A549 (cell line): ENCODE data around the gene DCD. TPM values are rescaled to one million over a fixed set of nuclear protein-coding genes. Genes with fewer than 3 reads are reported as not detected.

Experiments used
- ATAC-seq, 2 experiments: fragments of 200-7000 bp in 1 of 2; fragments of >200 bp in 1 of 2; cut with Nextera tagmentation in 1 of 2; cut with Tn5 transposase in 1 of 2; 3 replicates each; pipeline versions ENCODE4 v1.8.0 to v1.9.1; 2018 to 2020; ENCODE audit warnings: mild to moderate bottlenecking in 1 of 2, moderate library complexity in 1 of 2
- CTCF ChIA-PET: fragments of 300-600 bp; sonication (Branson Sonifier 250); formaldehyde crosslinking; extraction: SDS; loops from one replicate; lab custom pipeline; 2021; ENCODE audit warnings: antibody characterized with exemption, inconsistent platforms; lab: Yijun Ruan, JAX
- POLR2A ChIA-PET: fragments of 350-600 bp; formaldehyde crosslinking; extraction: SDS; loops from one replicate; lab custom pipeline; 2021; ENCODE audit warnings: antibody characterized with exemption, inconsistent platforms; lab: Yijun Ruan, JAX
- DNase-seq, 2 experiments: peaks; one replicate each; pipeline versions ENCODE4 v3.0.0 to v3.0.0-alpha.2; 2011 to 2016; ENCODE audit warnings: low read depth in 1 of 2, low spot score in 1 of 2
- FAIRE-seq: peaks from 2 replicates; lab custom pipeline; 2011; peaks lifted over from hg19 to GRCh38; lab: Jason Lieb, UNC
- H3K27ac ChIP-seq, 2 experiments: fragments of >200 bp; sonication (Bioruptor Twin); formaldehyde crosslinking; 3 replicates each; pipeline ENCODE4 v1.5.1; 2016 to 2017
- H3K4me1 ChIP-seq: fragments of >200 bp; sonication (Bioruptor Twin); formaldehyde crosslinking; 3 replicates; pipeline ENCODE4 v1.6.1; 2016
- H3K4me2 ChIP-seq: fragments of >200 bp; sonication (Bioruptor Twin); formaldehyde crosslinking; 3 replicates; pipeline ENCODE4 v1.6.1; 2016
- H3K4me3 ChIP-seq: fragments of >200 bp; sonication (Bioruptor Twin); formaldehyde crosslinking; 3 replicates; pipeline ENCODE4 v1.5.1; 2016
- H3K9me3 ChIP-seq: fragments of >200 bp; sonication (Bioruptor Twin); formaldehyde crosslinking; 3 replicates; pipeline ENCODE4 v1.6.1; 2016
- CHD2 ChIP-seq: fragments of 150-350 bp; IDR thresholded peaks from 2 replicates; pipeline ENCODE4 v1.6.1; 2014; ENCODE audit warnings: low read length; ENCODE audit not compliant: partially characterized antibody
- CHD4 ChIP-seq: fragments of 200-600 bp; sonication (generic); IDR thresholded peaks from 2 replicates; pipeline ENCODE4 v1.6.1; 2016; ENCODE audit warnings: antibody characterized with exemption, mild to moderate bottlenecking, borderline replicate concordance
- FOSB ChIP-seq: fragments of 250-450 bp; sonication (Bioruptor Pico); IDR thresholded peaks from 2 replicates; pipeline ENCODE4 v1.5.0; 2020; ENCODE audit warnings: mild to moderate bottlenecking, moderate library complexity
- FOSL2 ChIP-seq, 2 experiments: fragments of 450-650 bp in 1 of 2; fragments of >200 bp in 1 of 2; sonication (Bioruptor Twin) in 1 of 2; formaldehyde crosslinking; IDR thresholded peaks; 2 replicates each; pipeline versions ENCODE4 v1.5.0 to v1.6.1; 2016 to 2020; ENCODE audit warnings: mild to moderate bottlenecking in 1 of 2, moderate library complexity in 1 of 2
- GATA3 ChIP-seq: IDR thresholded peaks from 2 replicates; pipeline ENCODE4 v1.6.1; 2012; ENCODE audit warnings: borderline replicate concordance
- HEYL ChIP-seq: fragments of 250-450 bp; sonication (Bioruptor Pico); IDR thresholded peaks from 2 replicates; pipeline ENCODE4 v1.8.0; 2021; ENCODE audit warnings: mild to moderate bottlenecking, moderate library complexity
- HMGXB4 ChIP-seq: fragments of 250-450 bp; sonication (Bioruptor Pico); IDR thresholded peaks from 2 replicates; pipeline ENCODE4 v1.5.0; 2021; ENCODE audit warnings: mild to moderate bottlenecking, moderate library complexity, borderline replicate concordance
- HOXA7 ChIP-seq: fragments of 250-450 bp; sonication (Bioruptor Pico); IDR thresholded peaks from 2 replicates; pipeline ENCODE4 v1.5.0; 2020; ENCODE audit warnings: mild to moderate bottlenecking, moderate library complexity
- JUN ChIP-seq, 2 experiments: fragments of >200 bp; sonication (Bioruptor Twin); formaldehyde crosslinking; IDR thresholded peaks; 2 replicates in 1 of 2; 3 replicates in 1 of 2; pipeline ENCODE4 v1.6.1; 2016 to 2017
- MYC ChIP-seq: IDR thresholded peaks from 2 replicates; pipeline ENCODE4 v1.6.1; 2012; ENCODE audit warnings: mild to moderate bottlenecking, inconsistent platforms, low read length, improper control_type of control experiment, borderline replicate concordance
- NFE2L2 ChIP-seq: fragments of 150-350 bp; conservative IDR thresholded peaks from 2 replicates; pipeline ENCODE4 v1.6.1; 2014; ENCODE audit warnings: low read length
- NPAS2 ChIP-seq: fragments of 250-450 bp; sonication (Bioruptor Pico); IDR thresholded peaks from 2 replicates; pipeline ENCODE4 v1.8.0; 2022; ENCODE audit warnings: mild to moderate bottlenecking, moderate library complexity, borderline replicate concordance
- PBX3 ChIP-seq: IDR thresholded peaks from 2 replicates; pipeline ENCODE4 v1.6.1; 2012
- POLR2A ChIP-seq: IDR thresholded peaks from 2 replicates; pipeline ENCODE4 v1.6.1; 2012; ENCODE audit warnings: mild to moderate bottlenecking, low read length
- POLR2AphosphoS2 ChIP-seq: conservative IDR thresholded peaks from 2 replicates; pipeline ENCODE4 v1.6.1; 2012; ENCODE audit warnings: low read length, improper control_type of control experiment, inconsistent platforms
- REST ChIP-seq: fragments of 200-600 bp; sonication (generic); IDR thresholded peaks from 2 replicates; pipeline ENCODE4 v1.6.1; 2016; ENCODE audit warnings: antibody characterized with exemption, mild to moderate bottlenecking, moderate library complexity
- SMC3 ChIP-seq: fragments of >200 bp; sonication (Bioruptor Twin); formaldehyde crosslinking; IDR thresholded peaks from 3 replicates; pipeline ENCODE4 v1.6.1; 2018; ENCODE audit warnings: inconsistent platforms
- TFCP2L1 ChIP-seq: fragments of 250-450 bp; sonication (Bioruptor Pico); IDR thresholded peaks from 2 replicates; pipeline ENCODE4 v1.5.0; 2021; ENCODE audit warnings: mild to moderate bottlenecking
- TP53 ChIP-seq: fragments of 250-450 bp; sonication (Bioruptor Pico); IDR thresholded peaks from 2 replicates; pipeline ENCODE4 v1.5.0; 2021; ENCODE audit warnings: mild to moderate bottlenecking, moderate library complexity
- WGBS: methylation state at CpG from one replicate; pipeline ENCODE4 v1.1.6; 2017; ENCODE audit errors: missing lambda C conversion rate; 5-methylcytosine and 5-hydroxymethylcytosine counted together
- polyA plus RNA-seq, 4 experiments: library from polyadenylated mRNA; depleted of rRNA in 3 of 4; stranded (reverse); fragments of >200 nt; fragmentation: RNase III in 1 of 4; extraction: RNeasy Plus Mini Kit Qiagen cat#74134 plus additional on column Dnase treatment in 1 of 4; gene quantifications; 2 replicates in 3 of 4; 3 replicates in 1 of 4; pipeline ENCODE4 v1.2.3, GENCODE V29; 2011 to 2017
- TF ChIP-seq, protein P1 (sequence below): fragments of >200 bp; sonication (Bioruptor Twin); formaldehyde crosslinking; IDR thresholded peaks from 2 replicates; pipeline ENCODE4 v1.6.1; 2016
- TF ChIP-seq, protein P2 (sequence below): fragments of >200 bp; sonication (Bioruptor Twin); formaldehyde crosslinking; IDR thresholded peaks from 3 replicates; pipeline ENCODE4 v1.5.1; 2016
- TF ChIP-seq, protein P3 (sequence below): IDR thresholded peaks from 2 replicates; pipeline ENCODE4 v1.6.1; 2012

The DCD gene
- polyA plus RNA-seq, 2 of the 4 experiments (the other 2 are of a cell fraction): not detected

DNA sequence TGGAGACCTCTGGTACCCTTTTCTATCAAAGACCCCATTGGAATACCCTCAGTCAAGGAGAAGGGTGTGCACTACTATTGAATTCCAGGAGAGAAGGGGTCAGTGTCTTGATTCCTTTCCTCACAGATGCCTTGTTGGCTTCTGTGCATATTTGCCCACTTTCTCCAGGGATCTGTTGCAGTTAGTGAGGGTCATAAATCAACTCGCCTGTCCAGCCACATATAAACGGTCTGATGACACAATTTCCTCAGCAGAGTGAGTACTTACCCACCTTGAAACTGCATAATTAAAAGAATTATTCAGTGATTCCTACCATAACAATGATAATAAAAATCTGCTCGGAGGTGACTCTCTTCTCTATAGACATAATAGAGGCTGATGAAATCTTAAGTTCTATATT is 13.9 kb upstream of the DCD start (continued):
- TF ChIP-seq REST (no peak), SMC3 (no peak), HOXA7 (CRISPR knock-in tag) (no peak)

GRCh38 chr12:54661048-54661447 is 12.9 kb upstream of the DCD start:
- Histone ChIP-seq H3K27ac (no peak overlapping the region), H3K4me3 (no peak overlapping the region), H3K4me2 (no peak overlapping the region), H3K9me3 (no peaks in the 10 kb centered on the region), H3K4me1 (no peaks in the 10 kb centered on the region)
- no peak for TF ChIP-seq TP53 (CRISPR knock-in tag)
- TF ChIP-seq CHD2: no peak
- TF ChIP-seq FOSB (CRISPR knock-in tag): no peak
- TF ChIP-seq POLR2AphosphoS2: no peak
- TF ChIP-seq PBX3: no peak
- no peak for TF ChIP-seq MYC
- TF ChIP-seq, protein P1, sequence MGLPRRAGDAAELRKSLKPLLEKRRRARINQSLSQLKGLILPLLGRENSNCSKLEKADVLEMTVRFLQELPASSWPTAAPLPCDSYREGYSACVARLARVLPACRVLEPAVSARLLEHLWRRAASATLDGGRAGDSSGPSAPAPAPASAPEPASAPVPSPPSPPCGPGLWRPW: no peak
- TF ChIP-seq HEYL (CRISPR knock-in tag): no peak
- TF ChIP-seq, protein P2, sequence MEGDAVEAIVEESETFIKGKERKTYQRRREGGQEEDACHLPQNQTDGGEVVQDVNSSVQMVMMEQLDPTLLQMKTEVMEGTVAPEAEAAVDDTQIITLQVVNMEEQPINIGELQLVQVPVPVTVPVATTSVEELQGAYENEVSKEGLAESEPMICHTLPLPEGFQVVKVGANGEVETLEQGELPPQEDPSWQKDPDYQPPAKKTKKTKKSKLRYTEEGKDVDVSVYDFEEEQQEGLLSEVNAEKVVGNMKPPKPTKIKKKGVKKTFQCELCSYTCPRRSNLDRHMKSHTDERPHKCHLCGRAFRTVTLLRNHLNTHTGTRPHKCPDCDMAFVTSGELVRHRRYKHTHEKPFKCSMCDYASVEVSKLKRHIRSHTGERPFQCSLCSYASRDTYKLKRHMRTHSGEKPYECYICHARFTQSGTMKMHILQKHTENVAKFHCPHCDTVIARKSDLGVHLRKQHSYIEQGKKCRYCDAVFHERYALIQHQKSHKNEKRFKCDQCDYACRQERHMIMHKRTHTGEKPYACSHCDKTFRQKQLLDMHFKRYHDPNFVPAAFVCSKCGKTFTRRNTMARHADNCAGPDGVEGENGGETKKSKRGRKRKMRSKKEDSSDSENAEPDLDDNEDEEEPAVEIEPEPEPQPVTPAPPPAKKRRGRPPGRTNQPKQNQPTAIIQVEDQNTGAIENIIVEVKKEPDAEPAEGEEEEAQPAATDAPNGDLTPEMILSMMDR: no peak
- TF ChIP-seq, protein P3, sequence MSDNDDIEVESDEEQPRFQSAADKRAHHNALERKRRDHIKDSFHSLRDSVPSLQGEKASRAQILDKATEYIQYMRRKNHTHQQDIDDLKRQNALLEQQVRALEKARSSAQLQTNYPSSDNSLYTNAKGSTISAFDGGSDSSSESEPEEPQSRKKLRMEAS: no peak
- TF ChIP-seq GATA3: no peak
- TF ChIP-seq NFE2L2: no peak
- no peak for TF ChIP-seq HMGXB4
- no peak for TF ChIP-seq SMC3
- TF ChIP-seq NPAS2 (CRISPR knock-in tag): no peak
- TF ChIP-seq CHD4: no peak
- no peak for TF ChIP-seq TFCP2L1 (CRISPR knock-in tag)
- no peak for TF ChIP-seq POLR2A
- no peak for TF ChIP-seq JUN (IDR thresholded peaks at IDR 0.05)
- TF ChIP-seq FOSL2 (IDR thresholded peaks at IDR 0.05): no peak
- TF ChIP-seq FOSL2 (CRISPR knock-in tag; IDR thresholded peaks at IDR 0.05): no peak
- 11% methylated on average over 2 of the region's 2 CpGs for WGBS
- DNase-seq: no peak
- no peak for ATAC-seq
- no peak for FAIRE-seq
- ChIA-PET CTCF (interaction anchor here (0.6 kb wide), 1 partner anchor 386 kb away, joined by 3 read pairs; no protein-coding TSS in a partner anchor), POLR2A (no interaction called here)
